PC-9 (cell line): ENCODE data around the gene MSANTD4.

ENCODE experiments used
- CTCF ChIP-seq: fragments of 200-600 bp; sonication (generic); conservative IDR thresholded peaks from 2 replicates; pipeline ENCODE4 v1.6.1; 2017; ENCODE audit warnings: mixed run types, antibody characterized with exemption, mild to moderate bottlenecking, moderate library complexity
- EZH2 ChIP-seq: fragments of 200-600 bp; sonication (generic); IDR thresholded peaks from 2 replicates; pipeline ENCODE4 v1.8.0; 2017; ENCODE audit warnings: antibody characterized with exemption, low read depth

GRCh38 chr11:106032861-106033260 is 10.8 kb upstream of the MSANTD4 start:
- TF ChIP-seq CTCF (no peak), EZH2 (no peak)
